Measurements from ENCODE around the gene SMYD3. TPM values are rescaled to one million over a fixed set of nuclear protein-coding genes. Genes with fewer than 3 reads are reported as not detected.
"Not testable (repeated sequence)": the region's sequence is repeated elsewhere in the genome, so short reads cannot be mapped to it uniquely, and the experiment has no call there.

SMYD3 gene
- total RNA-seq, 1 donor, result 31.2 TPM

GRCh38 chr1:245942856-245943255, 564.2 kb downstream of the SMYD3 start:
- no peak for DNase-seq (ENCODE audit: low read depth in 2 of 3, low spot score in 2 of 3)

- not testable (repeated sequence) for DNase-seq (ENCODE audit: low read depth in 2 of 3, low spot score in 2 of 3)
Measured at GRCh38 chr1:245941771-245942170, 565.3 kb downstream of the SMYD3 start.

GRCh38 chr1:245939756-245940345, 567.2 kb downstream of the SMYD3 start:
- DNase-seq (ENCODE audit: low read depth in 2 of 3, low spot score in 2 of 3), result no peak

- no peak for DNase-seq (ENCODE audit: low read depth in 2 of 3, low spot score in 2 of 3)
Measured at GRCh38 chr1:245938046-245938435, 569.0 kb downstream of the SMYD3 start.

- DNase-seq (ENCODE audit: low read depth in 2 of 3, low spot score in 2 of 3), result no peak
Measured at GRCh38 chr1:245937316-245938045, 569.6 kb downstream of the SMYD3 start.

- no peak for DNase-seq (ENCODE audit: low read depth in 2 of 3, low spot score in 2 of 3)
Measured at GRCh38 chr1:245934409-245934808, 572.7 kb downstream of the SMYD3 start.

- DNase-seq (ENCODE audit: low read depth in 2 of 3, low spot score in 2 of 3), result no peak
Measured at GRCh38 chr1:245933431-245934045, 573.5 kb downstream of the SMYD3 start.

- no peak for DNase-seq (ENCODE audit: low read depth in 2 of 3, low spot score in 2 of 3)
Measured at GRCh38 chr1:245932302-245932972, 574.6 kb downstream of the SMYD3 start.

- DNase-seq (ENCODE audit: low read depth in 2 of 3, low spot score in 2 of 3), result no peak
Measured at GRCh38 chr1:245931450-245931849, 575.6 kb downstream of the SMYD3 start.

- no peak for DNase-seq (ENCODE audit: low read depth in 2 of 3, low spot score in 2 of 3)
Measured at GRCh38 chr1:245929224-245929623, 577.9 kb downstream of the SMYD3 start.

GRCh38 chr1:245926888-245927287, 580.2 kb downstream of the SMYD3 start:
- DNase-seq (ENCODE audit: low read depth in 2 of 3, low spot score in 2 of 3), result no peak

GRCh38 chr1:245923215-245923614, 583.9 kb downstream of the SMYD3 start:
- DNase-seq (ENCODE audit: low read depth in 2 of 3, low spot score in 2 of 3), result no peak

- no peak for DNase-seq (ENCODE audit: low read depth in 2 of 3, low spot score in 2 of 3)
Measured at GRCh38 chr1:245921417-245921816, 585.7 kb downstream of the SMYD3 start.

GRCh38 chr1:245917403-245917802, 589.7 kb downstream of the SMYD3 start:
- DNase-seq (ENCODE audit: low read depth in 2 of 3, low spot score in 2 of 3), result no peak

- no peak for DNase-seq (ENCODE audit: low read depth in 2 of 3, low spot score in 2 of 3)
Measured at GRCh38 chr1:245915841-245916240, 591.2 kb downstream of the SMYD3 start.

- no peak for DNase-seq (ENCODE audit: low read depth in 2 of 3, low spot score in 2 of 3)
Measured at GRCh38 chr1:245915406-245915805, 591.7 kb downstream of the SMYD3 start.

- no peak for DNase-seq (ENCODE audit: low read depth in 2 of 3, low spot score in 2 of 3)
Measured at GRCh38 chr1:245908543-245908942, 598.5 kb downstream of the SMYD3 start.

- DNase-seq (ENCODE audit: low read depth in 2 of 3, low spot score in 2 of 3), result no peak
Measured at GRCh38 chr1:245906207-245906606, 600.9 kb downstream of the SMYD3 start.

- no peak for DNase-seq (ENCODE audit: low read depth in 2 of 3, low spot score in 2 of 3)
Measured at GRCh38 chr1:245903851-245904250, 603.2 kb downstream of the SMYD3 start.

- no peak for DNase-seq (ENCODE audit: low read depth in 2 of 3, low spot score in 2 of 3)
Measured at GRCh38 chr1:245901565-245901964, 605.5 kb downstream of the SMYD3 start.

GRCh38 chr1:245901037-245901436, 606.0 kb downstream of the SMYD3 start:
- DNase-seq (ENCODE audit: low read depth in 2 of 3, low spot score in 2 of 3), result no peak

GRCh38 chr1:245898581-245898980, 608.5 kb downstream of the SMYD3 start:
- no peak for DNase-seq (ENCODE audit: low read depth in 2 of 3, low spot score in 2 of 3)
